ENCODE results near the gene IRF8. TPM values are rescaled to one million over a fixed set of nuclear protein-coding genes. Genes with fewer than 3 reads are reported as not detected.

The IRF8 gene
- total RNA-seq, 1 donor from 2014 or later: 20.0 TPM

DNA sequence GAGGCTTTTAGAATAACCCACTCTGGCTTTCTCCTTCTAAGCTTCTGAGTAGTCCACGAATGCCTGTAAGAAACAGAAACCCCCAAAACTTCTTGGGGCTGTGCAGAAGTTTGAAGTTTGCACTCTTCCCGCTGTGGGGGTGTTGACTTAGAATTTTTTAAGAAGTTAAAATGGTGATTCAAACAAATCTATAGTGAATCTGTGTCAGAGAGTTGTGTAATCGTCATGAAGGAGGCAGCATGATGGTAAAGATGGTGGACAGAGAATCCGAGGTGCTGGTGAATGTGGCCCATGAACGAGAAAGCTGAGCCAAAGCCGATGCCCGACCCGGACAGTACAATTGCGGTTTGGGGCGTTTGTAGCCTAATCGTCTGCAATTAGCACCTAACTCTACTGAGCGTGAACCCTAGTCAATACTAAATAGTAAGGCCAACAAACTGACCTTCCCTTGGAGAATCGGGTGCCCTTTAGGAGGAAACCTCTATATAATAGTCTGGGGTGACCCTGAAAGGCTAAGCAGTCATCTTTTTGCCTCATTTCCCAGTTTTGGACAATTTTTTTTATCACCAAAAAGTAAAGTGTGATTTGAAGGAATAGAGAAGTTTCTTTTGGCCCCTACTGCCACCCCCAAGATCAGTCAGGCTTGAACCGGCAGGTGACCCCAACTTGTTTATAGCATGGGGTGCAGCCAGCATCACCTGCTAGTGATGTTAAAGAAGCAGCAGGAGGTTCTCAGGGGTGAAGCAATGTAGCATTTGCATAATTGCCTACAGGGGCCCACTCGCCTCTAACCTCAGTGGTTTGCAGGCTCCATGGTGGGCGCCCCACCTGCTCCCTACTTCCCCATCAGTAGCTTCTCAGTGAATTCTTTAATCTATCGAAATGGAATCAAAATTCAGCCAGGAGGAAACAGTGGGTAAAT is 11.2 kb downstream of the IRF8 start:
- no peak overlapping the region for H3K27ac ChIP-seq
- no peaks in the 10 kb centered on the region for H3K9me3 ChIP-seq
- TF ChIP-seq, protein P1, sequence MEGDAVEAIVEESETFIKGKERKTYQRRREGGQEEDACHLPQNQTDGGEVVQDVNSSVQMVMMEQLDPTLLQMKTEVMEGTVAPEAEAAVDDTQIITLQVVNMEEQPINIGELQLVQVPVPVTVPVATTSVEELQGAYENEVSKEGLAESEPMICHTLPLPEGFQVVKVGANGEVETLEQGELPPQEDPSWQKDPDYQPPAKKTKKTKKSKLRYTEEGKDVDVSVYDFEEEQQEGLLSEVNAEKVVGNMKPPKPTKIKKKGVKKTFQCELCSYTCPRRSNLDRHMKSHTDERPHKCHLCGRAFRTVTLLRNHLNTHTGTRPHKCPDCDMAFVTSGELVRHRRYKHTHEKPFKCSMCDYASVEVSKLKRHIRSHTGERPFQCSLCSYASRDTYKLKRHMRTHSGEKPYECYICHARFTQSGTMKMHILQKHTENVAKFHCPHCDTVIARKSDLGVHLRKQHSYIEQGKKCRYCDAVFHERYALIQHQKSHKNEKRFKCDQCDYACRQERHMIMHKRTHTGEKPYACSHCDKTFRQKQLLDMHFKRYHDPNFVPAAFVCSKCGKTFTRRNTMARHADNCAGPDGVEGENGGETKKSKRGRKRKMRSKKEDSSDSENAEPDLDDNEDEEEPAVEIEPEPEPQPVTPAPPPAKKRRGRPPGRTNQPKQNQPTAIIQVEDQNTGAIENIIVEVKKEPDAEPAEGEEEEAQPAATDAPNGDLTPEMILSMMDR (IDR thresholded peaks at IDR 0.05): no peak
- H3K27me3 ChIP-seq: no peaks in the 10 kb centered on the region
- intact Hi-C loops (cut with DNase I): no loop called here
- no peak overlapping the region for H3K4me3 ChIP-seq
- H3K36me3 ChIP-seq: no peaks in the 10 kb centered on the region
- no peaks in the 10 kb centered on the region for H3K4me1 ChIP-seq
- no peak for DNase-seq (ENCODE audit: low spot score in 2 of 2)

DNA sequence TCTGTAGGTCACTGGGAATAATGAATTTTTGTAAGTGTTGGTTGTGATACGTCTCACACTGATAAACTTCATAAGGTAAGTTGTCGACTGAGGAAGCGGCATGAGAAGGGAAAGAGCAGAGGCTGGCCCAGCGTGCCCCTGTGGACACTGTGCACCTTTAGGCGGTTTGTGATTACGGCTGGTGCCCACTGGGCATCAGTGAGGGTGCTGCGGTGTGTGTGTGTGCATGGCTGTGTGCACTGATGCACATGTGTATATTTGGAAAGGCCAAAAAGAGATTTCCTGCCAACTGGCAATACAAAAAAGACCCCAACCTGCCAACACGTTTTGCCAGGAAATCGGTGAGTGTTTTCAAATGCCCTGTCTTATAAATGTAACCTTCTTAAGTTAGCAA is 11.9 kb downstream of the IRF8 start:
- Histone ChIP-seq H3K27ac (no peak overlapping the region), H3K4me3 (no peak overlapping the region), H3K4me1 (no peaks in the 10 kb centered on the region), H3K36me3 (no peaks in the 10 kb centered on the region), H3K9me3 (no peaks in the 10 kb centered on the region), H3K27me3 (no peaks in the 10 kb centered on the region)
- DNase-seq (ENCODE audit: low spot score in 2 of 2): no peak
- intact Hi-C loops (cut with DNase I): no loop called here
- TF ChIP-seq, protein P1 (IDR thresholded peaks at IDR 0.05): no peak

DNA sequence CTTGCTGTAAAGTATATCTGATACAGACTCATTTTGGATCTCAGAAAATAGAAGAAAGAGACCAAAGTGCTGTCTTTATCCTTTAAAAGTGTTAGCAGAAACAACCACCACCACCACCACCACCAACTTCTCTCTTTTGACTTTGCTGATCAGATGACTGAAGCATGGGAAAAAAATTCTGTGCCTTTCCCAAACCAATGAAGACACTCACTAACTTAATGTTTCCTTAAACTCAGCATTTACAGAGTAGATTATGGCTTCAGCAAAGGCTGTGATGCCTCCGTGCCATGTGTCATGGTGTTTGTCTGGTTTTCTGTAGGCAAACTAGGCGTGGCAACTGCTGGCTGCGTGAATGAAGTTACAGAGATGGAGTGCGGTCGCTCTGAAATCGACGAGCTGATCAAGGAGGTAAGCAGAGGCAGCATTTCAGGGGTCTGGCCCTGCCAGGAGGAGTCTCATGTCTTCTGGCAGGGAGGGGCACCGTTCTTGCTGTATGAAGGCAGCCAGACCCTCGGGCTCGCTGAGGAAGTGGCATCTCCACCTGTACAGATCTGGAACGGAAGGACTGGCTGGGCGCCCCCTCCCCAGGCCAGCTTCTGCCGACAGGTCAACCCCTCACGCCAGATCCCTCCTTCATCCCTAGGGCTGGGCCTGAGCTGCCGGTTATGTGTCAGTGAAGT is 12.4 kb downstream of the IRF8 start:
- Histone ChIP-seq H3K36me3 (no peaks in the 10 kb centered on the region), H3K27me3 (no peaks in the 10 kb centered on the region), H3K27ac (no peak overlapping the region), H3K9me3 (no peaks in the 10 kb centered on the region), H3K4me1 (no peaks in the 10 kb centered on the region), H3K4me3 (no peak overlapping the region)
- intact Hi-C loops (cut with DNase I): no loop called here
- TF ChIP-seq, protein P1 (IDR thresholded peaks at IDR 0.05): no peak
- no peak for DNase-seq (ENCODE audit: low spot score in 2 of 2)

DNA sequence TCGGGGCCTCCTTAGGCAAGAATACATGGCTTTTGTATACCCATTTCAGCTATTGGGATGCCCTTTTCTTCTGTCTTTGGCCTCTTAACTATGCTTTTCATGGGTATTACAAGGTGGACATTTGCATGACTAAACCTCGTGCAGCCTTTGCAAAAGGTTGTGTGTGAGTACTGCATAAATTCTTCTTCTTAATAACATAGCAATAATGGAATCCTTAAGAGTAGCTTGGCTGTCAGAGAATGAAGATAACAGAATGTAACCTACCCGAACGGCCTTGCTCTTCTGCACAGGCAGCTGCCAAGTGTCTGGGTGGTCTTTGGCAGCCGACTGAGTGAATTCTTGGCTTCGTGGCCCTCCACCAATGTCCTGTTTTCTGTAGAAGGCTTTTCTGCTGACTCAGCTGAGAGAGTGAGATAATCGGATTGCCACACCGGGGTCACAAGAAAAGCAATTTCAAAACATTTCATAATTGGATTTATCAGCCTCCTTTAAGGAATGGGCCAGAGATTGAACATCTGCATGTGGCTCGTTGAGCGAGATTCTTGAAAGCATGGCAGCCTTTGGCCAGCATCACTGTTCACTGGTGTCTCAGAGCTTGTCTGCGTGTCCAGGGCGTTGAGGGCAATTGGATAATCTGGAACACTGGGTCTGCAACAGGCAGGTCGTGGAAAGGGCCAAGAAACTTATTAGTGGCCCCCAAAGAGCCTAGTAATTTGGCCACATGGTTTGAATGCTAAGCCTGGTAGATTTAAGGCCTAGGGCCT is 13.4 kb downstream of the IRF8 start:
- intact Hi-C loops (cut with DNase I): no loop called here
- no peak for DNase-seq (ENCODE audit: low spot score in 2 of 2)
- H3K27ac ChIP-seq: no peak overlapping the region

DNA sequence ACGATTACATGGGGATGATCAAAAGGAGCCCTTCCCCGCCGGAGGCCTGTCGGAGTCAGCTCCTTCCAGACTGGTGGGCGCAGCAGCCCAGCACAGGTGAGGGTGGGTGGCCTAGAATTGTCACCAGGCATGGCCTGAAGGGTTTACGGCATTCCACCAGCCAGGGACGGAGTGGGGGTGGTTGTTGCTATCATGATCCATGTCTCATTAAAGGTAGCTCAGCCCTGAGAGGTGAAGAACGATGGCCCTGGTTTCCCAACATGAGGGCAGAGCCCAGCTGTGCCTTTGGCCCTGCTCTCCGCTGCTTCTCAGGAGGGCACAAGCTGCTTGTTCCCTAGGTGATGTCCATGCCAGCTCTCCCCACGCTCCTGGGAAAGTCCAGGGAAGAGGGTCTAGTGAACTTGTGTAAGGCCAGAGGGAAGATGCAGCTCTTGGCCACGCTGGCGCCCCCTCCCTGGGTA is 14.2 kb downstream of the IRF8 start:
- TF ChIP-seq, protein P1 (IDR thresholded peaks at IDR 0.05): no peak
- H3K4me1 ChIP-seq: no peaks in the 10 kb centered on the region
- DNase-seq (ENCODE audit: low spot score in 2 of 2): no peak
- no peaks in the 10 kb centered on the region for H3K36me3 ChIP-seq
- no peak overlapping the region for H3K4me3 ChIP-seq
- H3K9me3 ChIP-seq: no peaks in the 10 kb centered on the region
- H3K27ac ChIP-seq: no peak overlapping the region
- no peaks in the 10 kb centered on the region for H3K27me3 ChIP-seq
- intact Hi-C loops (cut with DNase I): no loop called here

More for the DNA sequence above, 13.4 kb downstream of the IRF8 start:
- Histone ChIP-seq H3K4me1 (no peaks in the 10 kb centered on the region), H3K36me3 (no peaks in the 10 kb centered on the region), H3K9me3 (no peaks in the 10 kb centered on the region), H3K27me3 (no peaks in the 10 kb centered on the region), H3K4me3 (no peak overlapping the region)
- TF ChIP-seq, protein P1 (IDR thresholded peaks at IDR 0.05): no peak
